Right hindlimb (tissue), 1 donor: ENCODE results near the gene SLC12A3.

Experiments
- DNase-seq: peaks from one replicate; pipeline ENCODE4 v3.0.0-alpha.2; 2018

SLC12A3 gene

GRCh38 chr16:56894331-56894917 lies 29.4 kb downstream of the SLC12A3 start:
- no peak for DNase-seq

GRCh38 chr16:56895813-56896212 lies 30.8 kb downstream of the SLC12A3 start:
- DNase-seq, result no peak

- no peak for DNase-seq
Observed at GRCh38 chr16:56896244-56896643, 31.2 kb downstream of the SLC12A3 start.

- DNase-seq, result no peak
Observed at GRCh38 chr16:56897026-56897799, 32.2 kb downstream of the SLC12A3 start.

- no peak for DNase-seq
Observed at GRCh38 chr16:56898847-56899246, 33.8 kb downstream of the SLC12A3 start.

GRCh38 chr16:56903866-56904265 lies 38.9 kb downstream of the SLC12A3 start:
- no peak for DNase-seq

GRCh38 chr16:56907401-56907800 lies 42.4 kb downstream of the SLC12A3 start:
- DNase-seq, result no peak

- DNase-seq, result peak; percentile 71
Observed at GRCh38 chr16:56909527-56909979, 44.5 kb downstream of the SLC12A3 start.

GRCh38 chr16:56910112-56910511 lies 45.1 kb downstream of the SLC12A3 start:
- no peak for DNase-seq

GRCh38 chr16:56910654-56911539 lies 45.9 kb downstream of the SLC12A3 start:
- DNase-seq, result peak; percentile 52

- peak; percentile 30 for DNase-seq
Observed at GRCh38 chr16:56911771-56912571, 47.0 kb downstream of the SLC12A3 start.

- DNase-seq, result no peak
Observed at GRCh38 chr16:56912746-56913708, 48.0 kb downstream of the SLC12A3 start.

GRCh38 chr16:56914896-56915295 lies 49.9 kb downstream of the SLC12A3 start:
- DNase-seq, result no peak

GRCh38 chr16:56915336-56916119 lies 50.5 kb downstream of the SLC12A3 start:
- peak; percentile 54 for DNase-seq

- no peak for DNase-seq
Observed at GRCh38 chr16:56916571-56917403, 51.8 kb downstream of the SLC12A3 start.

- no peak for DNase-seq
Observed at GRCh38 chr16:56918467-56919012, 53.5 kb downstream of the SLC12A3 start.

GRCh38 chr16:56919099-56919800 lies 54.2 kb downstream of the SLC12A3 start:
- no peak for DNase-seq

GRCh38 chr16:56921571-56921970 lies 56.6 kb downstream of the SLC12A3 start:
- DNase-seq, result no peak
